ENCODE data around the gene NPNT. TPM values are rescaled to one million over a fixed set of nuclear protein-coding genes. Genes with fewer than 3 reads are reported as not detected.

Gene NPNT
- total RNA-seq, 1 experiment from 2014 or later: 42.1 TPM

DNA sequence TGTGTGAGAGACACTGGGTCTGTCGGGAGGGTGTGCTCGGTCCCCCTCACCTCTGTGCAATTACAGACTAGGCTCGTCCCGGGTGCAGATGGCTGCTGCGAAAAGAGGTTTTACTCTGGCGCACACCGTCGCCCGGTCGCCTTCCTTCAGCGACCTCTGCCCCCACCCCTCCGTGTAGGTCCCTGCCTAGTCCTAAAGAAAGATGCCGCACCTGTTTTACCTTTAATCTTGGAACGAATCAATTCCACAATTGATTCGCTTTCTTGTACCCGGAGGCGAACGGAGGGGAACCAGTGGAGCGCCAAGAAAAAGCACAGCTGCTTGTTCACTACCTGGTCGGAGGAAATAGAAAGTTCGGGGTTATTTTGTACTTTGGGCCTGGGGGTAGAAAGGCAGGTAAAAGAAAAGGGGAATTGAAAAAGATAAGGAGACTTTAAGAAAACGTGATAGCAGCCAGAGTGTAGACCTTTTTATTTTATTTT, 1.2 kb downstream of the NPNT start:
- Histone ChIP-seq H3K4me3 (ENCODE audit: low read depth, low read length) (peak overlapping the region; percentile 81), H3K4me1 (peaks cover 14% of the 10 kb centered on the region), H3K27me3 (replicated peaks; ENCODE audit: control insufficient read depth, insufficient read depth, low read length) (no peaks in the 10 kb centered on the region), H3K36me3 (ENCODE audit: control insufficient read depth, insufficient read depth, low read length) (no peaks in the 10 kb centered on the region), H3K9me3 (no peaks in the 10 kb centered on the region)
- no peaks in the 10 kb centered on the region for H3K9me3 Mint-ChIP-seq (ENCODE audit: unreplicated experiment)
- intact Hi-C loops (cut with micrococcal nuclease; ENCODE audit: unreplicated experiment): loop anchor here (1.0 to 10.0 kb wide), 4 partner anchors 14 to 306 kb away; no protein-coding TSS in a partner anchor
- peaks cover 31% of the 10 kb centered on the region for H3K4me1 Mint-ChIP-seq (ENCODE audit: low read depth, unreplicated experiment)
- peaks cover 3% of the 10 kb centered on the region for H3K27me3 Mint-ChIP-seq (ENCODE audit: insufficient read depth, unreplicated experiment)
- no peak for DNase-seq
- ChIA-PET POLR2A (no interaction called here), CTCF (no interaction called here)
- no peak overlapping the region for H3K27ac Mint-ChIP-seq (ENCODE audit: unreplicated experiment)
- no peak for TF ChIP-seq CTCF (IDR thresholded peaks at IDR 0.05; ENCODE audit: insufficient read depth in 1 of 2, low read depth in 1 of 2, low read length in 1 of 2, severe bottlenecking in 1 of 2, unreplicated experiment in 1 of 2)
- H3K36me3 Mint-ChIP-seq (ENCODE audit: insufficient read depth, unreplicated experiment): peaks cover 8% of the 10 kb centered on the region
- peak overlapping the region; percentile 63 for H3K4me3 Mint-ChIP-seq (ENCODE audit: unreplicated experiment)
- BruUV-seq (replicated peaks): no TSS peak

- ChIA-PET CTCF (no interaction called here), POLR2A (no interaction called here)
- TSS peak; percentile 15 for BruUV-seq (replicated peaks)
- peak overlapping the region; percentile 63 for H3K4me3 Mint-ChIP-seq (ENCODE audit: unreplicated experiment)
- H3K9me3 Mint-ChIP-seq (ENCODE audit: unreplicated experiment): no peaks in the 10 kb centered on the region
- Histone ChIP-seq H3K4me1 (peaks cover 14% of the 10 kb centered on the region), H3K4me3 (ENCODE audit: low read depth, low read length) (peak overlapping the region; percentile 81), H3K9me3 (no peaks in the 10 kb centered on the region), H3K27me3 (replicated peaks; ENCODE audit: control insufficient read depth, insufficient read depth, low read length) (no peaks in the 10 kb centered on the region), H3K36me3 (ENCODE audit: control insufficient read depth, insufficient read depth, low read length) (no peaks in the 10 kb centered on the region)
- H3K4me1 Mint-ChIP-seq (ENCODE audit: low read depth, unreplicated experiment): peaks cover 31% of the 10 kb centered on the region
- H3K27me3 Mint-ChIP-seq (ENCODE audit: insufficient read depth, unreplicated experiment): peaks cover 2% of the 10 kb centered on the region
- H3K27ac Mint-ChIP-seq (ENCODE audit: unreplicated experiment): no peak overlapping the region
- no peak for DNase-seq
- H3K36me3 Mint-ChIP-seq (ENCODE audit: insufficient read depth, unreplicated experiment): peaks cover 8% of the 10 kb centered on the region
- TF ChIP-seq CTCF (IDR thresholded peaks at IDR 0.05; ENCODE audit: insufficient read depth in 1 of 2, low read depth in 1 of 2, low read length in 1 of 2, severe bottlenecking in 1 of 2, unreplicated experiment in 1 of 2): no peak
- intact Hi-C loops (cut with micrococcal nuclease; ENCODE audit: unreplicated experiment): loop anchor here (1.0 to 10.0 kb wide), 4 partner anchors 13 to 305 kb away; no protein-coding TSS in a partner anchor
These were observed 1.9 kb downstream of the NPNT start for GRCh38 chr4:105896984-105897775.

DNA sequence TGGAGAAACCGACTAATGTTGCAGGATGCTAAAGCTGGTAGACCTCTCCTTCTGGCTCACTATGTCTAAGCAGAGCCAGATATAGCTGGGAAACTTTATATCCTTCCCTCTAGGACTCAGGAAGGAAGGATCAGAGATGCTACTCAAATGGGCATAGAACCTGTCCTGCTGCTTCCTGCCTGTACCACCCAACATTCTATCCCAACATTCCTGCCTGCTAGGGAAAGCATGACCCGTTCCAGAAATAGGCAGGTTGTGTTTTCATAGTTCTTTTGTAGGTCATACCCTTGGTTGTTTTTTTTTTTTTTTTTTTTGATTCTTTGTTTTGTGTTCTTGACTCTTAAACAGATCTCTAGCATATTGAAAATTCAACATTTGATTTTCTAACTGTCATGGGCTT, 5.3 kb downstream of the NPNT start:
- Histone ChIP-seq H3K9me3 (no peaks in the 10 kb centered on the region), H3K4me3 (ENCODE audit: low read depth, low read length) (no peak overlapping the region), H3K36me3 (ENCODE audit: control insufficient read depth, insufficient read depth, low read length) (no peaks in the 10 kb centered on the region), H3K27me3 (replicated peaks; ENCODE audit: control insufficient read depth, insufficient read depth, low read length) (no peaks in the 10 kb centered on the region), H3K4me1 (peaks cover 14% of the 10 kb centered on the region)
- no peaks in the 10 kb centered on the region for H3K9me3 Mint-ChIP-seq (ENCODE audit: unreplicated experiment)
- intact Hi-C loops (cut with micrococcal nuclease; ENCODE audit: unreplicated experiment): no loop called here
- BruUV-seq (replicated peaks): no TSS peak
- no peak overlapping the region for H3K27ac Mint-ChIP-seq (ENCODE audit: unreplicated experiment)
- ChIA-PET CTCF (no interaction called here), POLR2A (no interaction called here)
- no peak for DNase-seq
- peaks cover 8% of the 10 kb centered on the region for H3K36me3 Mint-ChIP-seq (ENCODE audit: insufficient read depth, unreplicated experiment)
- H3K27me3 Mint-ChIP-seq (ENCODE audit: insufficient read depth, unreplicated experiment): no peaks in the 10 kb centered on the region
- H3K4me3 Mint-ChIP-seq (ENCODE audit: unreplicated experiment): no peak overlapping the region
- peaks cover 23% of the 10 kb centered on the region for H3K4me1 Mint-ChIP-seq (ENCODE audit: low read depth, unreplicated experiment)
- TF ChIP-seq CTCF (IDR thresholded peaks at IDR 0.05; ENCODE audit: insufficient read depth in 1 of 2, low read depth in 1 of 2, low read length in 1 of 2, severe bottlenecking in 1 of 2, unreplicated experiment in 1 of 2): no peak

Measured in Caco-2 (cell line).